C4-2B (cell line): ENCODE measurements around the gene BNIP2.

Source experiments
- H3K27ac ChIP-seq: fragments of 450-650 bp; 2 replicates; pipeline ENCODE4 v1.5.1; 2017
- ZFX ChIP-seq: fragments of 450-650 bp; IDR thresholded peaks from 2 replicates; pipeline ENCODE4 v1.6.1; 2017
- TF ChIP-seq, protein P1 (sequence below): fragments of 450-650 bp; conservative IDR thresholded peaks from 2 replicates; pipeline ENCODE4 v1.5.1; 2017; ENCODE audit warnings: mild to moderate bottlenecking

Gene BNIP2

DNA sequence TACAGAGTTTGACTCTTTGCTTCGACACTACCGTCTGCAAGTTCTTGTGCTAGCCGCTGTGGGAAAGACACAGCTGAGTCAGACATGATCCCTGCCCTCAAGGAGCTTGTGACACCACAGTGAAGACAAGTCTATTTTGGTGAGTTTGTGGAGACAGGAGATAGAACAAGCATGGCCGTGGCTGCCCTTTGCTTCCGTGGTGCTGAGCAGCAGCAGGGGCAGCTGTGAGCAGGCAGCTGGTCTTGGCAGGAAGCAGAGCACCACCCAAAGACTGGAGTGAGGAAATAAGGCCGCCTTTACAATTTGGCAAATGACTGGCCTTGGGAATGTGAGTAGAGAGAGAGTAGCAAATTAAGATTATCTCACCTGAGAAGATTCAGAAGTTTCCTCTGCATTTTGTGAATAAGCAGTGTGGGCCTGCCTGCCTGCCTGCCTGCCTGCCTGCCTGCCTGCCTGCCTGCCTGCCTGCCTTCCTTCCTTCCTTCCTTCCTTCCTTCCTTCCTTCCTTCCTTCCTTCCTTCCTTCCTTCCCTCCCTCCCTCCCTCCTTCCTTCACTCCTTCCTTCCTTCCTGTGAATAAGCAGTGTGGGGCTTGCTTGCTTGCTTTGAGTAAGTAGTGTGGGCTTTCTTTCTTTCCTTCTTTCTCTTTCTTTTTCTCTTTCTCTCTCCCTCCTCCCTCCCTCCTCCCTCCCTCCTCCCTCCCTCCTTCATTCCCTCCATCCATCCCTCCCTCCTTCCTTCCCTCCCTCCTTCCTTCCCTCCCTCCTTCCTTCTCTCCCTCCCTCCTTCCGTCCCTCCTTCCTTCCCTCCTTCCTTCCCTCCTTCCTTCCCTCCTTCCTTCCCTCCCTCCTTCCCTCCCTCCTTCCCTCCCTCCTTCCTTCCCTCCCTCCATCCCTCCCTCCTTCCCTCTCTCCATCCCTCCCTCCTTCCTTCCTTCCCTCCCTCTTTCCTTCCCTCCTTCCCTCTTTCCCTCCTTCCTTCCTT lies 79.1 kb downstream of the BNIP2 start:
- no peak overlapping the region for H3K27ac ChIP-seq
- TF ChIP-seq, protein P1, sequence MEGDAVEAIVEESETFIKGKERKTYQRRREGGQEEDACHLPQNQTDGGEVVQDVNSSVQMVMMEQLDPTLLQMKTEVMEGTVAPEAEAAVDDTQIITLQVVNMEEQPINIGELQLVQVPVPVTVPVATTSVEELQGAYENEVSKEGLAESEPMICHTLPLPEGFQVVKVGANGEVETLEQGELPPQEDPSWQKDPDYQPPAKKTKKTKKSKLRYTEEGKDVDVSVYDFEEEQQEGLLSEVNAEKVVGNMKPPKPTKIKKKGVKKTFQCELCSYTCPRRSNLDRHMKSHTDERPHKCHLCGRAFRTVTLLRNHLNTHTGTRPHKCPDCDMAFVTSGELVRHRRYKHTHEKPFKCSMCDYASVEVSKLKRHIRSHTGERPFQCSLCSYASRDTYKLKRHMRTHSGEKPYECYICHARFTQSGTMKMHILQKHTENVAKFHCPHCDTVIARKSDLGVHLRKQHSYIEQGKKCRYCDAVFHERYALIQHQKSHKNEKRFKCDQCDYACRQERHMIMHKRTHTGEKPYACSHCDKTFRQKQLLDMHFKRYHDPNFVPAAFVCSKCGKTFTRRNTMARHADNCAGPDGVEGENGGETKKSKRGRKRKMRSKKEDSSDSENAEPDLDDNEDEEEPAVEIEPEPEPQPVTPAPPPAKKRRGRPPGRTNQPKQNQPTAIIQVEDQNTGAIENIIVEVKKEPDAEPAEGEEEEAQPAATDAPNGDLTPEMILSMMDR, result no peak
- TF ChIP-seq ZFX, result no peak
